Measurements from ENCODE around the gene ASPDH. TPM values are rescaled to one million over a fixed set of nuclear protein-coding genes. Genes with fewer than 3 reads are reported as not detected.

ASPDH gene
- total RNA-seq, 6 experiments from 2014 or later: not detected

GRCh38 chr19:50485284-50485955 lies 28.3 kb downstream of the ASPDH start:
- TF ChIP-seq CTCF (IDR thresholded peaks at IDR 0.05): no peak
- Mint-ChIP-seq H3K4me1 (ENCODE audit: low read depth) (no peaks in the 10 kb centered on the region), H3K4me3 (no peak overlapping the region), H3K36me3 (ENCODE audit: low read depth) (peaks cover 23% of the 10 kb centered on the region), H3K27ac (no peak overlapping the region), H3K27me3 (ENCODE audit: insufficient read depth) (peaks cover 30% of the 10 kb centered on the region), H3K9me3 (peaks cover 9% of the 10 kb centered on the region)
- DNase-seq: no peak

GRCh38 chr19:50482916-50483315 lies 30.8 kb downstream of the ASPDH start:
- no peak for TF ChIP-seq CTCF (IDR thresholded peaks at IDR 0.05)
- no peak overlapping the region for H3K4me3 Mint-ChIP-seq
- H3K27me3 Mint-ChIP-seq (ENCODE audit: insufficient read depth): peaks cover 14% of the 10 kb centered on the region
- H3K9me3 Mint-ChIP-seq: peaks cover 8% of the 10 kb centered on the region
- DNase-seq: no peak
- peaks cover 27% of the 10 kb centered on the region for H3K36me3 Mint-ChIP-seq (ENCODE audit: low read depth)
- H3K27ac Mint-ChIP-seq: no peak overlapping the region
- no peaks in the 10 kb centered on the region for H3K4me1 Mint-ChIP-seq (ENCODE audit: low read depth)

- H3K4me3 Mint-ChIP-seq: no peak overlapping the region
- peaks cover 4% of the 10 kb centered on the region; the same call in 1 of the 2 replicates for H3K4me1 Mint-ChIP-seq (ENCODE audit: low read depth)
- no peak for TF ChIP-seq CTCF (IDR thresholded peaks at IDR 0.05)
- DNase-seq: no peak
- no peak overlapping the region for H3K27ac Mint-ChIP-seq
- H3K36me3 Mint-ChIP-seq (ENCODE audit: low read depth): peaks cover 27% of the 10 kb centered on the region
- H3K27me3 Mint-ChIP-seq (ENCODE audit: insufficient read depth): peaks cover 10% of the 10 kb centered on the region
- H3K9me3 Mint-ChIP-seq: peaks cover 8% of the 10 kb centered on the region
Observed at GRCh38 chr19:50482271-50482855, 31.4 kb downstream of the ASPDH start.

- Mint-ChIP-seq H3K4me1 (ENCODE audit: low read depth) (peaks cover 7% of the 10 kb centered on the region; the same call in 1 of the 2 replicates), H3K27ac (no peak overlapping the region), H3K27me3 (ENCODE audit: insufficient read depth) (peaks cover 4% of the 10 kb centered on the region; the same call in 1 of the 2 replicates), H3K36me3 (ENCODE audit: low read depth) (peaks cover 19% of the 10 kb centered on the region), H3K4me3 (no peak overlapping the region), H3K9me3 (peaks cover 2% of the 10 kb centered on the region)
- no peak for TF ChIP-seq CTCF (IDR thresholded peaks at IDR 0.05)
- no peak for DNase-seq
Observed at GRCh38 chr19:50481351-50482149, 32.2 kb downstream of the ASPDH start.

- peaks cover 4% of the 10 kb centered on the region; the same call in 1 of the 2 replicates for H3K27me3 Mint-ChIP-seq (ENCODE audit: insufficient read depth)
- DNase-seq: no peak
- no peak overlapping the region for H3K4me3 Mint-ChIP-seq
- no peak for TF ChIP-seq CTCF (IDR thresholded peaks at IDR 0.05)
- H3K36me3 Mint-ChIP-seq (ENCODE audit: low read depth): peaks cover 12% of the 10 kb centered on the region
- H3K4me1 Mint-ChIP-seq (ENCODE audit: low read depth): peaks cover 7% of the 10 kb centered on the region; the same call in 1 of the 2 replicates
- H3K9me3 Mint-ChIP-seq: no peaks in the 10 kb centered on the region
- no peak overlapping the region for H3K27ac Mint-ChIP-seq
Observed at GRCh38 chr19:50480281-50481111, 33.2 kb downstream of the ASPDH start.

Measured in HFFc6 (cell line).